Measurements from ENCODE around the gene LYZL4.
A peak's percentile ranks its signal among the peaks of the same experiment; 100 is the strongest.

Gene LYZL4

DNA sequence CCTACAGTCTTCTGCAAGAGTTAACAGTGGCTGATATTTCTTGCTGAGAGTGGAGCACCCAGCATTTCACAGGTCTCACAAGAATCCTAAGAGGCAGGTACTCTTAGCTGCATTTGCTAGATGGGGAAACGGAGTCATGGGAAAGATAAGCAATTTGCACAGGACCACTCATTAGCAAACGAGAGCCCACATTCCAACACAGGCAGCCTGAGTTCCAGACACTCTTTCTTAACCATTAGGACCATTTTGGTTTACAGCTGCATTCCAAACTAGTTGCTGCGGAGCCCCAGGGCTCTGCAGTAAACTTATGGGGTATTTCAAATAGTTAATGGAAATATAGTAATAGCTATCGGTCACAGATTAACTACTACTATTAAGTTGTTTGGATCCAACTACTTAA lies 42.5 kb downstream of the LYZL4 start:
- H3K36me3 Mint-ChIP-seq = peaks cover 1% of the 10 kb centered on the region
- H3K27ac Mint-ChIP-seq = no peak overlapping the region
- peaks cover 32% of the 10 kb centered on the region for H3K4me1 Mint-ChIP-seq
- H3K27me3 Mint-ChIP-seq = no peaks in the 10 kb centered on the region
- H3K4me3 Mint-ChIP-seq = no peak overlapping the region
- H3K9me3 Mint-ChIP-seq = peaks cover 15% of the 10 kb centered on the region

DNA sequence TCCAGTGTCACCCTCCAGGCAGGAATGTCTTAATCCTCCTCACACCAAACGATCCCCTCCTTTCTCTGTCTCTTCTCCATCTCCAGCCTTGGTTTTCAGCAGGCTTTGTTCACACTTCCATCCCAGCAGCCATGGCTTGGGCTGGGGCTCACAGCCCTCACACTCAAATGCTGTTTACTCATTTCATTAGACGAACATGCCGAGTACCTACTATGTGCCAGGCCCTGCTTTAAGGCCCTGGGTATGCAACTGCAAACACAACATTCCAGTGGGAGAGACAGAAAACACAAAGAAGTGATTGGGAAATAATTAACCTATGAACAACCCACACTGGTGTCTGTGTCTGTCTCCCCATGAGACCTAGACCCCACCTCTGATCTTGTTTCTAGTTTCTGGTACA lies 43.9 kb downstream of the LYZL4 start:
- no peaks in the 10 kb centered on the region for H3K27me3 Mint-ChIP-seq
- H3K9me3 Mint-ChIP-seq = peaks cover 15% of the 10 kb centered on the region
- no peak overlapping the region for H3K27ac Mint-ChIP-seq
- H3K4me3 Mint-ChIP-seq = no peak overlapping the region
- peaks cover 23% of the 10 kb centered on the region for H3K4me1 Mint-ChIP-seq
- H3K36me3 Mint-ChIP-seq = peaks cover 1% of the 10 kb centered on the region

DNA sequence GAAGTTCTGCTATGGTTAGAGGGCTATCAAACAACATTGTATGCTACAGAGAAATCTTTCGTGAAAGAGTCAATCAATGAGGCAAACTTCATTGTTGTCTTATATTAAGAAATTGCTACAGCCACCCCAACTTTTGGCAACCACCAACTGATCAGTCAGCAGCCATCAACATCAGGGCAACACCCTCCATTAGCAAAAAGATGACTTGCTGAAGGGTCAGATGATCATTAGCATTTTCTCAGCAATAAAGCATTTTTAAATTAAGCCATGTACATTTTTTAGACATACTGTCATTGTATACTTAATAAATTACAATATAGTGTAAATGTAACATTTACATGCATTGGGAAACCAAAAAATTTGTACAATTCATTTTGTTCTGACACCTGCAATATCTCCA lies 53.1 kb downstream of the LYZL4 start:
- no peaks in the 10 kb centered on the region for H3K9me3 Mint-ChIP-seq
- no peaks in the 10 kb centered on the region for H3K27me3 Mint-ChIP-seq
- peaks cover 51% of the 10 kb centered on the region for H3K4me1 Mint-ChIP-seq
- H3K27ac Mint-ChIP-seq = no peak overlapping the region
- H3K36me3 Mint-ChIP-seq = no peaks in the 10 kb centered on the region
- H3K4me3 Mint-ChIP-seq = no peak overlapping the region

DNA sequence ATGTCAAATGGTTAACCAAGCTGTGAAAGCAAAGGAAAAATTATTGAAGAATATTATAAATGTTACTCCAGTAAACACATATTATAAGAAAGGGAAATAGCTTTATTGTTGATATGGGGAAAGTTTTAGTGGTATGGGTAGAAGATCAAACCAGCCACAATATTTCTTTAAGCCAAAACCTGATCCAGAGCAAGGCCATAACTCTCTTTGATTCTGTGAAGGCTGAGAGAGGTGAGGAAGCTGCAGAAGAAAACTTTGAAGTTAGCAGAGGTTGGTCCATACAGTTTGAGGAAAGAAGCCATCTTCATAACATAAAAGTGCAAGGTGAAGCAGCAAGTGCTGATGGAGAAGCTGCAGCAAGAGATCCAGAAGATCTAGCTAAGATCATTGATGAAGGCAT lies 54.8 kb downstream of the LYZL4 start:
- H3K4me3 Mint-ChIP-seq = peak overlapping the region; percentile 47
- H3K9me3 Mint-ChIP-seq = no peaks in the 10 kb centered on the region
- no peaks in the 10 kb centered on the region for H3K36me3 Mint-ChIP-seq
- H3K27me3 Mint-ChIP-seq = no peaks in the 10 kb centered on the region
- H3K4me1 Mint-ChIP-seq = peaks cover 58% of the 10 kb centered on the region
- H3K27ac Mint-ChIP-seq = peak overlapping the region; percentile 56

DNA sequence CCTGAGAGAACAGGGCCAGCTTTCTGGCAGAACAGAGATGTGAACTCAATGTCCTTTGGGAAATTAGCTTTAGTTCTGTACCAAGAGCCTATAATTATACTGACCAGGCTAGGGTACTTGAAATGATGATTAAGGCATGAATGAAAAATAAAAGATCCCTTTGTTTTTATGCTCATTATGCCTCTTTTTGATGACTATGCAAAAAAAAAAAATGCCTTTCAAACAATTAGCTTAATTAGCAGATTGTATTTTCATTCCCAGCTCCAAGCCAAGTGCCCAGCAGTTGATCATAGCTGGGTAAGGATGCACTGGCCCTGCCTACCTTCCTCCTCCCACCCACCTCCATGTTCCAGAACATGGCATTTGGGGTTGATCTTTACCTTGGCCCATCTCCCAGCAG lies 56.8 kb downstream of the LYZL4 start:
- Mint-ChIP-seq H3K9me3 (no peaks in the 10 kb centered on the region), H3K4me1 (peaks cover 67% of the 10 kb centered on the region), H3K27me3 (no peaks in the 10 kb centered on the region), H3K4me3 (no peak overlapping the region), H3K27ac (no peak overlapping the region), H3K36me3 (no peaks in the 10 kb centered on the region)

DNA sequence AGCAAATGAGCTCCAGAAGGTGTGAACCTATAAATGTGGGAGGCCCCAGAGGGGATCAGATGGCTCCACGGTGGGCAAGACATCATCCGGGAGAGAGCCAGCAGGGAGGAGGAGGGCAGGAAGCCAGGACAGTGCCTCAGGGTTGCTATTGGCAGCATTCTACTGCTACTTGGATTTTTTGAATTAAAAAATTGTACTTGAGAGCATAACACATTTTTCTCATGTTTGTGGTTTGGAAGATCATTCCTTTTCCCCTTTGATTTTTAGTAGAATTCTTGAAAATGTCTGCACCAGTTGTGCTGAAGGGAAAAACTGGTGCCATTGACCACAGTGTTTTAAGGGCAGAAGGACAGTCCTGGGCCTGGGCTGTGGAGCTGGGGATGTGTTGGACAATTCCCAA lies 59.2 kb downstream of the LYZL4 start:
- H3K27ac Mint-ChIP-seq = no peak overlapping the region
- H3K36me3 Mint-ChIP-seq = peaks cover 4% of the 10 kb centered on the region
- H3K9me3 Mint-ChIP-seq = no peaks in the 10 kb centered on the region
- no peak overlapping the region for H3K4me3 Mint-ChIP-seq
- peaks cover 70% of the 10 kb centered on the region for H3K4me1 Mint-ChIP-seq
- H3K27me3 Mint-ChIP-seq = no peaks in the 10 kb centered on the region

DNA sequence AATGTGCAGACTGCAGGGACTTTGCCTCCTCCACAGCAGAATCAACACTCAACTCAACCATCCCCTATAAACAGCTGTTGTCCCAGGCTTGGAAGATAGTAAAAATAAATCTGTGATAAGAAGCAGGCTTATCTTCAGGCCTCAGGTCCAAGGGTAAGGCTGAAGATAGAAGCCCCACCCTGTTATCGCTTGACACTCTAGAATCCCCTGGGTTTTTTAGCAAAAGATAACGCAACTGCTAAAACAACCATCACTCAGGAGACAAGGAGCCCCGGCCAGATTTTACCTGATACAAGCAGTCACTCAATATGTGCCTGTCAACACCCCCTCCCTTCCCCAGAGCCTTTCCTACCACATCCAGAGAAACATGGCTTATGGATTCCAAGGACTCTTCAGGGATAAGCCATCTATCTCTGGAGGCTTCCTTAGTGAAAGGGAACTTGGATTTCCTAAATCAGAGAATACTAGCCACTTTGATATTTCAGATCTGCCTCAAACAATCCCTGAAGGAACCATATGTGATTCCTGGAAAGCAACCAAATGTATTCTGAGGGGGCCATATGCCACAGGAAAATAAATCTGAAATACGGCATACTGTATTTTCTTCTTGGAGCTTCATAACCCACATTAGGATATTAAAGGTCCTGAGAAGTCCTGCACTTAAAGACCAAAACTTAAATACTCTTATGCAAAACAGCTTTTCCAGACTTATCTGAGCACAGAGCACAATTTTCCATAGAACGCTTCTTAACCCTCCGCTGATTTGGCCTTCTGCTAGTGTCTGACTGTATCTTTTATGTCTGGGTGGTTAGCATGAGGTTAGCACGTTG lies 60.4 kb downstream of the LYZL4 start:
- H3K4me1 Mint-ChIP-seq = peaks cover 70% of the 10 kb centered on the region
- no peaks in the 10 kb centered on the region for H3K9me3 Mint-ChIP-seq
- peak overlapping the region; percentile 30 for H3K27ac Mint-ChIP-seq
- no peaks in the 10 kb centered on the region for H3K27me3 Mint-ChIP-seq
- H3K36me3 Mint-ChIP-seq = peaks cover 4% of the 10 kb centered on the region
- H3K4me3 Mint-ChIP-seq = no peak overlapping the region

DNA sequence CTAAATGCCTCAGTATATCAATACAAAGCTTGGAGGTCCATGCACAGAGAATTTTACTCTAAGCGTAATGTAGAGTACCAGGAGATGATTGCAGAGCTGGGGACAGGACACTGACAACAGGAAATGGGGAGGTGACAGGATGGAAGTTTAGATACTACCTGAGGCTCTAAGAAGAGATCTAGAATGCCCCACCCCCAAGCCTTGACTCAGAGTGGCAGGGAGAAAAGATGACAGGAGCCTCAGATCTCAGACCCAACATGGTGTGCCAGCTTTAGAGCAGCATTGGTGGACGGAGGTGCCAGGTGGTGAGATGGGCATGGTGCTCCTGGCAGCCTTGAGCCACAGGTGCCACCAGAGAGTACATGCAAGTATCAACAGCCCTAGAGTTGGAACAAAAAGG lies 62.5 kb downstream of the LYZL4 start:
- peaks cover 7% of the 10 kb centered on the region for H3K36me3 Mint-ChIP-seq
- H3K9me3 Mint-ChIP-seq = peaks cover under 1% of the 10 kb centered on the region
- H3K27me3 Mint-ChIP-seq = no peaks in the 10 kb centered on the region
- peak overlapping the region; percentile 2 for H3K4me3 Mint-ChIP-seq
- peaks cover 60% of the 10 kb centered on the region for H3K4me1 Mint-ChIP-seq
- H3K27ac Mint-ChIP-seq = peak overlapping the region; percentile 79

All from activated naive CD4-positive, alpha-beta T cell treated with anti-CD3 and anti-CD28 coated beads, Interleukin-2, amount 50 U/mL, for 24 hours (primary cell).